ENCODE measurements around the gene ENTHD1. TPM values are rescaled to one million over a fixed set of nuclear protein-coding genes. Genes with fewer than 3 reads are reported as not detected.

The ENTHD1 gene
- total RNA-seq, 1 experiment from 2014 or later = not detected

GRCh38 chr22:39728236-39728860 lies 165.2 kb downstream of the ENTHD1 start:
- Mint-ChIP-seq H3K27me3 (ENCODE audit: insufficient read depth, unreplicated experiment) (no peaks in the 10 kb centered on the region), H3K4me3 (ENCODE audit: unreplicated experiment) (no peak overlapping the region), H3K36me3 (ENCODE audit: insufficient read depth, unreplicated experiment) (no peaks in the 10 kb centered on the region), H3K9me3 (ENCODE audit: unreplicated experiment) (no peaks in the 10 kb centered on the region), H3K4me1 (ENCODE audit: low read depth, unreplicated experiment) (peaks cover 11% of the 10 kb centered on the region), H3K27ac (ENCODE audit: unreplicated experiment) (no peak overlapping the region)
- peaks cover 14% of the 10 kb centered on the region for H3K4me1 ChIP-seq
- intact Hi-C loops (cut with micrococcal nuclease; ENCODE audit: unreplicated experiment) = loop anchor here (10.0 kb wide), 1 partner anchor 174 kb away; no protein-coding TSS in a partner anchor
- TF ChIP-seq, protein P1, sequence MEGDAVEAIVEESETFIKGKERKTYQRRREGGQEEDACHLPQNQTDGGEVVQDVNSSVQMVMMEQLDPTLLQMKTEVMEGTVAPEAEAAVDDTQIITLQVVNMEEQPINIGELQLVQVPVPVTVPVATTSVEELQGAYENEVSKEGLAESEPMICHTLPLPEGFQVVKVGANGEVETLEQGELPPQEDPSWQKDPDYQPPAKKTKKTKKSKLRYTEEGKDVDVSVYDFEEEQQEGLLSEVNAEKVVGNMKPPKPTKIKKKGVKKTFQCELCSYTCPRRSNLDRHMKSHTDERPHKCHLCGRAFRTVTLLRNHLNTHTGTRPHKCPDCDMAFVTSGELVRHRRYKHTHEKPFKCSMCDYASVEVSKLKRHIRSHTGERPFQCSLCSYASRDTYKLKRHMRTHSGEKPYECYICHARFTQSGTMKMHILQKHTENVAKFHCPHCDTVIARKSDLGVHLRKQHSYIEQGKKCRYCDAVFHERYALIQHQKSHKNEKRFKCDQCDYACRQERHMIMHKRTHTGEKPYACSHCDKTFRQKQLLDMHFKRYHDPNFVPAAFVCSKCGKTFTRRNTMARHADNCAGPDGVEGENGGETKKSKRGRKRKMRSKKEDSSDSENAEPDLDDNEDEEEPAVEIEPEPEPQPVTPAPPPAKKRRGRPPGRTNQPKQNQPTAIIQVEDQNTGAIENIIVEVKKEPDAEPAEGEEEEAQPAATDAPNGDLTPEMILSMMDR (IDR thresholded peaks at IDR 0.05; ENCODE audit: insufficient read depth in 1 of 2, low read depth in 1 of 2, low read length in 1 of 2, severe bottlenecking in 1 of 2, unreplicated experiment in 1 of 2) = no peak
- no peak for DNase-seq
- ChIA-PET POLR2A (no interaction called here), CTCF (no interaction called here)
- H3K36me3 ChIP-seq (ENCODE audit: control insufficient read depth, insufficient read depth, low read length) = no peaks in the 10 kb centered on the region; the same call in 1 of the 2 replicates
- H3K9me3 ChIP-seq = no peaks in the 10 kb centered on the region
- no peak overlapping the region for H3K4me3 ChIP-seq (ENCODE audit: low read depth, low read length)
- no TSS peak for BruUV-seq (replicated peaks)
- H3K27me3 ChIP-seq (replicated peaks; ENCODE audit: control insufficient read depth, insufficient read depth, low read length) = no peaks in the 10 kb centered on the region; the same call in 1 of the 2 replicates

DNA sequence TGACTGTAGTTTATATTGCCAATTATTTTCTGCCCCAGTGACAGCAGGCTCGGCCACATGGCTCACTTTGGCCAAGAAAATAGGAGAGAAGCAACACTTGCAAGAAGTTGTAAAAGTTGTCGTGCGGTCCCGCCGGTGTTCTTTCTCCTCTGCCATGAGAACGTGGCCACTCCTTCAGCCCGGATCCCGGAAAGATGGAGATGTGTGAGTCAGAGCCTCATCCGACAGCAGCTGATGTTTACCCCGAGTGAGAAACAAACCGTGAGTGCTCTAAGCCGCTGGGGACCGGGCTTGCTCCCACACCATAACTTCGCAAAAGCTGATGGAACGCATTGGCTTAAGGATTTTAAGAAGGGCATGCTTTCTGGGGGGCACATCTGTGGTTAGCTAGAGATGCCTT lies 166.0 kb downstream of the ENTHD1 start:
- no peaks in the 10 kb centered on the region; the same call in 1 of the 2 replicates for H3K36me3 ChIP-seq (ENCODE audit: control insufficient read depth, insufficient read depth, low read length)
- BruUV-seq (replicated peaks) = no TSS peak
- H3K4me3 ChIP-seq (ENCODE audit: low read depth, low read length) = no peak overlapping the region
- Mint-ChIP-seq H3K27me3 (ENCODE audit: insufficient read depth, unreplicated experiment) (no peaks in the 10 kb centered on the region), H3K36me3 (ENCODE audit: insufficient read depth, unreplicated experiment) (no peaks in the 10 kb centered on the region), H3K4me3 (ENCODE audit: unreplicated experiment) (no peak overlapping the region), H3K9me3 (ENCODE audit: unreplicated experiment) (no peaks in the 10 kb centered on the region), H3K27ac (ENCODE audit: unreplicated experiment) (no peak overlapping the region), H3K4me1 (ENCODE audit: low read depth, unreplicated experiment) (peaks cover 12% of the 10 kb centered on the region)
- no peaks in the 10 kb centered on the region; the same call in 1 of the 2 replicates for H3K27me3 ChIP-seq (replicated peaks; ENCODE audit: control insufficient read depth, insufficient read depth, low read length)
- CTCF ChIA-PET = no interaction called here
- TF ChIP-seq, protein P1 (IDR thresholded peaks at IDR 0.05; ENCODE audit: insufficient read depth in 1 of 2, low read depth in 1 of 2, low read length in 1 of 2, severe bottlenecking in 1 of 2, unreplicated experiment in 1 of 2) = no peak
- intact Hi-C loops (cut with micrococcal nuclease; ENCODE audit: unreplicated experiment) = loop anchor here (10.0 kb wide), 1 partner anchor 173 kb away; no protein-coding TSS in a partner anchor
- POLR2A ChIA-PET = no interaction called here
- H3K9me3 ChIP-seq = no peaks in the 10 kb centered on the region
- DNase-seq = peak in 1 of 2 experiments; percentile 22
- peaks cover 16% of the 10 kb centered on the region for H3K4me1 ChIP-seq

DNA sequence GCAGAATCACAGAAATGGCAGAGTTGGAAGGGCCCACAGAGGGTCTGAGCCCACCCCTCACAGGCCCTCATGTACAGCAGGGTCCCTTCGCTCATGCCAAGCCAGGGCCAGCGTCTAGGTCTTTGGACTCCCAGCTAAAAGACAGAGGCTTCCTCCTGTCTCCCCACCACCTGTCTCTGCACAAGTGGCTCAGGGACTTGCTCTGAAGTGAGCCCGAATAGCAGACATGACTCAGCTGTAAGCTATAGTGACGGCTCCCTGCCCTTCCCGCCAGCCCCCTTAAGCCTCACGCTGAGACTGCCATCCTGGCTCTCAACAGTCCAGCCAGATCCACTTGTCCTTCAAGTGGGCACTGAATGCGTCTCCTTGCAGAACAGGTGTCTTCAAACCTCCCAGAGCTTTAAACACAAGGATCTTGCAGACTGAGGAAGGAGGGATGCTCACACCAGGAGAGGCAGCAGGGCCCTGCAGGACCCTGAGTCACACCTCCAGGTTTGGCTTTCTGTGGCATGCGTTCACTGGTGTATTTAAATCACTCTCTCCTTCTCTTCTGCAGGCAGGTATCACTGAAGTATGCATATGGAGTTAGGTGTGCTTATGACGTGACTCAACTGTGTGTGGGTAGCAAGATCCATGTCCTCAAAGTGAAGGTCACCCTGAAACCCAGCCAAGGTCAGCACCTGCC lies 168.1 kb downstream of the ENTHD1 start:
- H3K27ac Mint-ChIP-seq (ENCODE audit: unreplicated experiment) = no peak overlapping the region
- no peaks in the 10 kb centered on the region for H3K27me3 Mint-ChIP-seq (ENCODE audit: insufficient read depth, unreplicated experiment)
- Histone ChIP-seq H3K36me3 (ENCODE audit: control insufficient read depth, insufficient read depth, low read length) (no peaks in the 10 kb centered on the region; the same call in 1 of the 2 replicates), H3K27me3 (replicated peaks; ENCODE audit: control insufficient read depth, insufficient read depth, low read length) (no peaks in the 10 kb centered on the region), H3K9me3 (no peaks in the 10 kb centered on the region), H3K4me1 (peaks cover 16% of the 10 kb centered on the region), H3K4me3 (ENCODE audit: low read depth, low read length) (no peak overlapping the region)
- POLR2A ChIA-PET = no interaction called here
- CTCF ChIA-PET = no interaction called here
- no peak for DNase-seq
- intact Hi-C loops (cut with micrococcal nuclease; ENCODE audit: unreplicated experiment) = loop anchor here (10.0 kb wide), 1 partner anchor 171 kb away; no protein-coding TSS in a partner anchor
- H3K9me3 Mint-ChIP-seq (ENCODE audit: unreplicated experiment) = no peaks in the 10 kb centered on the region
- no peaks in the 10 kb centered on the region for H3K36me3 Mint-ChIP-seq (ENCODE audit: insufficient read depth, unreplicated experiment)
- BruUV-seq (replicated peaks) = no TSS peak
- peaks cover 12% of the 10 kb centered on the region for H3K4me1 Mint-ChIP-seq (ENCODE audit: low read depth, unreplicated experiment)
- TF ChIP-seq, protein P1 (IDR thresholded peaks at IDR 0.05; ENCODE audit: insufficient read depth in 1 of 2, low read depth in 1 of 2, low read length in 1 of 2, severe bottlenecking in 1 of 2, unreplicated experiment in 1 of 2) = no peak
- no peak overlapping the region for H3K4me3 Mint-ChIP-seq (ENCODE audit: unreplicated experiment)

Measured in Caco-2 (cell line).